ENCODE data around the gene SLC6A7. TPM values are rescaled to one million over a fixed set of nuclear protein-coding genes. Genes with fewer than 3 reads are reported as not detected.

SLC6A7 gene
- not detected in 2 replicates for total RNA-seq

DNA sequence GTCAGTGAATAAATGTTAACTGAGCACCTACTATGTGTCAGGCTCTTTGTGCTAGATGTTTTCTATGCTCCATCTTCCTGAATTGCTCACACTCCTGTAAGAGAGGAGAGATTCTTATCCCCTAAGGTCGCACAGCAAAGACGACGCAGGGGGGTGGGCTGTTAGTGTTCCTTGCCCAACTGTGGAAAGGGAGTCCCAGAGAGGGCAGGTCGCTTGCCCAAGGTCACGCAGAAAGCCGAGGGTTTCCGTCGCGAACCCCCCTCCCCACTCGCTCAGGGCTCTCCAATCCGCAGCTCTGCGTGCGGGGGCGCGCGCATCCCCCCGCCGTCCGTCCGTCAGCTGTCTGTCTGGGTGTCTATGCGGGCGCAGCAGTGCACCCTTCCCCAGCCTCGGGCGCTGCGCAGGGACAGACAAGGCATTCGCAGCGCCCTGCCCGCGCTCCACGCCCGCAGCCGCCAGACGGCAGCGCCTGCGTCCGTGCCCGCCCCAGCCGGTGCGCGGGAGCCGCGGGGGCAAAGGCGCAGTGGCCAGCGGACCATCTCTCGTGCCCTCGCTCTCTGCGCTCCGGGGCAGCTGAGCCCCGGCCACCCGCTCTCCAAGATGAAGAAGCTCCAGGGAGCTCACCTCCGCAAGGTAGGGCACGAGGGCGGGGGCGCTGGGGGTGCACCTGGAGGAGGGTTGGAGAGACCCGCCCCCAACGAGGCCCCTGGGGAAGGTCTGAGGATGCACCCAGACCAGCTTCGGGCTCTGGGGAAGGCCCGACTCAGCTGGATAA lies at the start of gene SLC6A7:
Gene SLC6A7 (plus strand): TSS at position 335 of the 775 bp plus-strand sequence. CDS start 266 bp downstream, at position 601.

DNA sequence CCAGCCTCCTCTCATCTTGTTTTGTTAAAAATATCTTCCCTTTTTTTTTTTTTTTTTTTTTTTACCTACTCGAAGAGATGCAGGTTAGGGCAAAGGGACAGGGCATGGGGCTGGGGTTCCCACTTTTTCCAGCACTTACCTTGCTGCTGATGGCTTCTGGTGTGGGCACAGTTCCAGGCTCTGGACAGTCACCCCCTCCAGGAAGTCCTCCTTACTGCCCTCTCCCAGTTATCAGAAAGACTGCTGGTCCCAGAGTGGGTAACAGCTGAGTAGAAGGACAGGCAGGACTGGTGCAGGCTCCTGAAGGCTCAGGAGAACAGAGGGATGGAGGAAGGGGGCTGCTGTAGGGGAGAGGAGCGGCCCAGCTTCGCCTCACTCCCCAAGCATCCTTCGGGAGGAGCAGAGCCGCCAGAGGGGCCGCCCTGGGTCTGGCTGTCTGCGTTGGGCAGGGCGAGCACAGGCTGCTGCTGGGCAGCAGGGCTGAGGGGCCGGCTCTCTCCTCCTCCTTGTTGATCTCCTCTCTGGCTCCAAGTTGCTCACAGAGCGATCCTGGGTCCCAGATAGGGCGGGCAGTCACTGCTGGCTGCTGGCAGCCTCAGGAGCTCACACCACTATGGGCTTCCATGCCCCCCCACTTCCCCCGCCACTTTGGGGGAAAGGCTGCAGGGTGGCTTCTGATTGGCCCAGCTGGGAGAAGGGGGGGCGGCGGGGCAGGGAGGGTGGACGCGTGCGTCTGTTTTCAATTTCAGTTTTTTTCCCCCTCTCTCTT lies 34.4 kb upstream of the SLC6A7 start, which contains the start of gene PDGFRB:
Gene PDGFRB (minus strand): TSS at position 588 of the 769 bp plus-strand sequence. CDS start 18,798 bp downstream, outside the sequence.

DNA sequence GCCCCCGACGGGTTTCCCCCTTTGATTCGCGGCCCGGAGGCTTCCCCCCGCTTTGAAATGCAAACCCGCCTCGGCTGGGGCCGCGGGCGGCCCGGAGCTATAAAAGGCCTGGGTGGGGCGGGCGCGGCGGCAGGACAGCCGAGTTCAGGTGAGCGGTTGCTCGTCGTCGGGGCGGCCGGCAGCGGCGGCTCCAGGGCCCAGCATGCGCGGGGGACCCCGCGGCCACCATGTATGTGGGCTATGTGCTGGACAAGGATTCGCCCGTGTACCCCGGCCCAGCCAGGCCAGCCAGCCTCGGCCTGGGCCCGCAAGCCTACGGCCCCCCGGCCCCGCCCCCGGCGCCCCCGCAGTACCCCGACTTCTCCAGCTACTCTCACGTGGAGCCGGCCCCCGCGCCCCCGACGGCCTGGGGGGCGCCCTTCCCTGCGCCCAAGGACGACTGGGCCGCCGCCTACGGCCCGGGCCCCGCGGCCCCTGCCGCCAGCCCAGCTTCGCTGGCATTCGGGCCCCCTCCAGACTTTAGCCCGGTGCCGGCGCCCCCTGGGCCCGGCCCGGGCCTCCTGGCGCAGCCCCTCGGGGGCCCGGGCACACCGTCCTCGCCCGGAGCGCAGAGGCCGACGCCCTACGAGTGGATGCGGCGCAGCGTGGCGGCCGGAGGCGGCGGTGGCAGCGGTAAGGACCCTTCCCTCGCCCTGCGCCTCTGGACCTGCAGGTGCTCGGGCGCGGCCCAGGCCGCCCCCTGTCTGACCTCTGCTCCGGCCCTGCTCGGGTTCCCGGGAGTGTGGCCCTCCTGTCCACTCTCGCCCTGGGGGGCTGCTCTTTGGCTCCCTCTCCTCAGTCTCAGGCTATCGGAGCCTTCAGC lies 23.0 kb upstream of the SLC6A7 start, which contains the start of gene CDX1:
Gene CDX1 (plus strand): TSS at position 129 of the 862 bp plus-strand sequence. CDS start 99 bp downstream, at position 228.

Other genes starting within 250 kb of the SLC6A7 start
- gene PDE6A, start 245.3 kb upstream of the SLC6A7 start, total RNA-seq: under 0.01 TPM in 1 of 2 replicates, not detected in the other
- 28.4 and 33.4 TPM in 2 replicates for gene SLC26A2, start 229.3 kb upstream of the SLC6A7 start, total RNA-seq
- gene TIGD6, start 189.4 kb upstream of the SLC6A7 start, total RNA-seq: 4.2 and 5.5 TPM in 2 replicates
- 37.2 and 41.7 TPM in 2 replicates for gene HMGXB3, start 189.3 kb upstream of the SLC6A7 start, total RNA-seq
- gene CSF1R, start 103.5 kb upstream of the SLC6A7 start, total RNA-seq: not detected in 2 replicates
- gene PDGFRB, start 34.2 kb upstream of the SLC6A7 start, total RNA-seq: 1.3 and 5.9 TPM in 2 replicates
- not detected in 2 replicates for gene CDX1, start 23.3 kb upstream of the SLC6A7 start, total RNA-seq
- not detected in 2 replicates for gene CAMK2A, start 99.7 kb downstream of the SLC6A7 start, total RNA-seq
- under 0.01 and 0.19 TPM in 2 replicates for gene ARSI, start 112.8 kb downstream of the SLC6A7 start, total RNA-seq
- gene TCOF1, start 167.6 kb downstream of the SLC6A7 start, total RNA-seq: 24.8 and 28.1 TPM in 2 replicates
- gene CD74, start 222.8 kb downstream of the SLC6A7 start, total RNA-seq: 0.98 and 1.7 TPM in 2 replicates